ENCODE results near the gene KCNJ18.
"Not testable (repeated sequence)": the region's sequence is repeated elsewhere in the genome, so short reads cannot be mapped to it uniquely, and the experiment has no call there.

The KCNJ18 gene

GRCh38 chr17:21671437-21671836 is 20.9 kb upstream of the KCNJ18 start:
- not testable (repeated sequence) for DNase-seq (ENCODE audit: low read depth in 2 of 2)

GRCh38 chr17:21671871-21672270 is 20.5 kb upstream of the KCNJ18 start:
- DNase-seq (ENCODE audit: low read depth in 2 of 2), result not testable (repeated sequence)

- not testable (repeated sequence) for DNase-seq (ENCODE audit: low read depth in 2 of 2)
These were observed 18.7 kb upstream of the KCNJ18 start for GRCh38 chr17:21673451-21674241.

- no peak for DNase-seq (ENCODE audit: low read depth in 2 of 2)
These were observed 18.0 kb upstream of the KCNJ18 start for GRCh38 chr17:21674242-21674731.

- DNase-seq (ENCODE audit: low read depth in 2 of 2), result not testable (repeated sequence)
These were observed 17.2 kb upstream of the KCNJ18 start for GRCh38 chr17:21674891-21675738.

- DNase-seq (ENCODE audit: low read depth in 2 of 2), result not testable (repeated sequence)
These were observed 16.6 kb upstream of the KCNJ18 start for GRCh38 chr17:21675739-21676130.

GRCh38 chr17:21676281-21677111 is 15.8 kb upstream of the KCNJ18 start:
- DNase-seq (ENCODE audit: low read depth in 2 of 2), result no peak

GRCh38 chr17:21677126-21677910 is 15.0 kb upstream of the KCNJ18 start:
- DNase-seq (ENCODE audit: low read depth in 2 of 2), result no peak

- DNase-seq (ENCODE audit: low read depth in 2 of 2), result no peak
These were observed 14.4 kb upstream of the KCNJ18 start for GRCh38 chr17:21677911-21678310.

- DNase-seq (ENCODE audit: low read depth in 2 of 2), result no peak
These were observed 13.8 kb upstream of the KCNJ18 start for GRCh38 chr17:21678393-21679081.

GRCh38 chr17:21679256-21680146 is 12.8 kb upstream of the KCNJ18 start:
- DNase-seq (ENCODE audit: low read depth in 2 of 2), result no peak

- DNase-seq (ENCODE audit: low read depth in 2 of 2), result no peak
These were observed 12.0 kb upstream of the KCNJ18 start for GRCh38 chr17:21680366-21680765.

- DNase-seq (ENCODE audit: low read depth in 2 of 2), result not testable (repeated sequence)
These were observed 11.4 kb upstream of the KCNJ18 start for GRCh38 chr17:21680850-21681351.

- not testable (repeated sequence) for DNase-seq (ENCODE audit: low read depth in 2 of 2)
These were observed 10.7 kb upstream of the KCNJ18 start for GRCh38 chr17:21681576-21681975.

GRCh38 chr17:21682130-21682529 is 10.2 kb upstream of the KCNJ18 start:
- DNase-seq (ENCODE audit: low read depth in 2 of 2), result not testable (repeated sequence)

- not testable (repeated sequence) for DNase-seq (ENCODE audit: low read depth in 2 of 2)
These were observed 9.1 kb upstream of the KCNJ18 start for GRCh38 chr17:21683142-21683712.

GRCh38 chr17:21683897-21684296 is 8.4 kb upstream of the KCNJ18 start:
- not testable (repeated sequence) for DNase-seq (ENCODE audit: low read depth in 2 of 2)

- not testable (repeated sequence) for DNase-seq (ENCODE audit: low read depth in 2 of 2)
These were observed 7.9 kb upstream of the KCNJ18 start for GRCh38 chr17:21684384-21684783.

All from stimulated activated CD4-positive, alpha-beta T cell treated with anti-CD3 and anti-CD28 coated beads, Interleukin-15, amount 100 ng/mL, for 48 hours (primary cell).